Thyroid gland (tissue), 4 donors: Measurements from ENCODE around the gene TFPI. TPM values are rescaled to one million over a fixed set of nuclear protein-coding genes. Genes with fewer than 3 reads are reported as not detected.
"Not testable (repeated sequence)": the region's sequence is repeated elsewhere in the genome, so short reads cannot be mapped to it uniquely, and the experiment has no call there.

Experiments
- DNase-seq, 2 donors: peaks; one replicate each; pipeline ENCODE4 v3.0.0-alpha.2; 2019
- H3K27ac ChIP-seq, 3 donors: fragments of 200-600 bp; sonication (generic); 1 replicate in 2 of 3; 2 replicates in 1 of 3; pipeline ENCODE4 v1.5.1; 2016 to 2019; ENCODE audit warnings: mild to moderate bottlenecking in 1 of 3, moderate library complexity in 1 of 3
- H3K27me3 ChIP-seq: fragments of 200-600 bp; sonication (generic); one replicate; pipeline ENCODE4 v1.5.1; 2019
- H3K36me3 ChIP-seq, 2 donors: fragments of 200-600 bp; sonication (generic); one replicate each; pipeline ENCODE4 v1.5.1; 2016 to 2019
- H3K4me1 ChIP-seq, 2 donors: fragments of 200-600 bp; sonication (generic); one replicate each; pipeline ENCODE4 v1.5.1; 2017 to 2019
- H3K4me3 ChIP-seq, 3 donors: fragments of 200-600 bp; sonication (generic); replicated peaks in 1 of 3; 1 replicate in 2 of 3; 2 replicates in 1 of 3; pipeline ENCODE4 v1.5.1; 2016; ENCODE audit warnings: mild to moderate bottlenecking in 1 of 3
- H3K9me3 ChIP-seq: fragments of 200-600 bp; sonication (generic); one replicate; pipeline ENCODE4 v1.5.1; 2017
- CTCF ChIP-seq, 6 experiments: fragments of 200-600 bp in 3 of 6; fragments of 450-650 bp in 3 of 6; sonication (generic) in 3 of 6; IDR thresholded peaks; one replicate each; pipeline ENCODE4 v1.5.1; 2016 to 2019; ENCODE audit warnings: antibody characterized with exemption in 6 of 6, mild to moderate bottlenecking in 2 of 6, inconsistent platforms in 1 of 6, moderate library complexity in 1 of 6
- POLR2A ChIP-seq, 2 donors: fragments of 450-650 bp; IDR thresholded peaks; one replicate each; pipeline ENCODE4 v1.6.1; 2017; ENCODE audit warnings: antibody characterized with exemption in 2 of 2, mild to moderate bottlenecking in 2 of 2, moderate library complexity in 1 of 2
- WGBS, 2 donors: methylation state at CpG; one replicate each; pipeline ENCODE4 v1.1.5; 2017; 5-methylcytosine and 5-hydroxymethylcytosine counted together
- intact Hi-C: fragments of 100-400 bp; cut with DNase I; formaldehyde crosslinking; loops from one replicate; pipeline ENCODE4 v1.15.1; 2023
- total RNA-seq, 4 donors: library from RNA; depleted of rRNA; stranded (reverse); fragments of >200 nt; gene quantifications; one replicate each; pipeline ENCODE4 v1.2.3, GENCODE V29; 2016

Gene TFPI
- total RNA-seq, 4 donors from 2014 or later, result 56.7 to 208 (median 144) TPM

DNA sequence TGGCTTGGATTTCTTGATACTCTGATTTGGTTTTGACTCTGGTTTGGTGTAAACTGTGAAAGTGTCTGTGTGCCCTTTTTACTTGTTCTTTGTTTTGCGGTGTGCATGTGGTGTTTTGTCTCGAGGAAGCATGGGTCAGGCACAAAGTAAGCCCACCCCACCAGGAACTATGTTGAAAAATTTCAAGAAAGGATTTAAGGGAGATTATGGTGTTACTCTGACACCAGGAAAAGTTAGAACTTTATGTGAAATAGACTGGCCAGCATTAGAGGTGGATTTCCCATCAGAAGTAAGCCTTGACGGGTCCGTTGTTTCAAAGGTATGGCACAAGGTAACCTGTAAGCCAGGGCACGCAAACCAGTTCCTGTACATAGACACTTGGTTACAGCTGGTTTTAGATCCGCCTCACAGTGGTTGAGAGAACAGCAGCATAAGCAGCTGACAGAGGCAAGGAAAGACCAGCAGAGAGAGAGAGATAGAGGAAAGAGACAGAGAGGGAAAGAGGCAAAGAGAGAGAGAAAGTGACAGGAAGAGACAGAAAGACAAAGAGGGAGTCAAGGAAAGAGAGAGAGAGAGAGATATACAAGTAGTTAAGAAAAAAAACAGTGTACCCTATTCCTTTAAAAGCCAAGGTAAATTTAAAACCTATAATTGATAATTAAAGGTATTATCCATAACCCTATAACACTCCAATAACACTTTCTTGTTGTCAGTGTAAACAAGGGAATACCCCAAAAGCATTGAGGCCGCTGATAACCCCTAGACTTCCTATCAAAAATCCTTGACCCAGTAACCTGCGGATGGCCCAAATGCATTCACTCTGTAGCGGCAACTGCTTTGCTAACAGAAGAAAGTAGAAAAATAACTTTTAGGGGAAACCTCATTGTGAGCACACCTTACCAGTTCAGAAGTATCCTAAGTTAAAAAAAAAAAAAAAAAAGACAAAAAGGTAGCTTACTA, 42.6 kb downstream of the TFPI start:
- WGBS, 2 donors, result 82 to 83% methylated on average over 9 of the region's 9 CpGs
- no peaks in the 10 kb centered on the region for H3K9me3 ChIP-seq
- H3K4me1 ChIP-seq, result no peaks in the 10 kb centered on the region
- no peak overlapping the region for H3K27ac ChIP-seq
- no peaks in the 10 kb centered on the region for H3K27me3 ChIP-seq
- H3K36me3 ChIP-seq, result no peaks in the 10 kb centered on the region
- intact Hi-C loops, result no loop called here
- H3K4me3 ChIP-seq, result no peak overlapping the region
- TF ChIP-seq POLR2A (IDR thresholded peaks at IDR 0.05), result no peak
- TF ChIP-seq CTCF (IDR thresholded peaks at IDR 0.05), result no peak
- DNase-seq, result no peak

DNA sequence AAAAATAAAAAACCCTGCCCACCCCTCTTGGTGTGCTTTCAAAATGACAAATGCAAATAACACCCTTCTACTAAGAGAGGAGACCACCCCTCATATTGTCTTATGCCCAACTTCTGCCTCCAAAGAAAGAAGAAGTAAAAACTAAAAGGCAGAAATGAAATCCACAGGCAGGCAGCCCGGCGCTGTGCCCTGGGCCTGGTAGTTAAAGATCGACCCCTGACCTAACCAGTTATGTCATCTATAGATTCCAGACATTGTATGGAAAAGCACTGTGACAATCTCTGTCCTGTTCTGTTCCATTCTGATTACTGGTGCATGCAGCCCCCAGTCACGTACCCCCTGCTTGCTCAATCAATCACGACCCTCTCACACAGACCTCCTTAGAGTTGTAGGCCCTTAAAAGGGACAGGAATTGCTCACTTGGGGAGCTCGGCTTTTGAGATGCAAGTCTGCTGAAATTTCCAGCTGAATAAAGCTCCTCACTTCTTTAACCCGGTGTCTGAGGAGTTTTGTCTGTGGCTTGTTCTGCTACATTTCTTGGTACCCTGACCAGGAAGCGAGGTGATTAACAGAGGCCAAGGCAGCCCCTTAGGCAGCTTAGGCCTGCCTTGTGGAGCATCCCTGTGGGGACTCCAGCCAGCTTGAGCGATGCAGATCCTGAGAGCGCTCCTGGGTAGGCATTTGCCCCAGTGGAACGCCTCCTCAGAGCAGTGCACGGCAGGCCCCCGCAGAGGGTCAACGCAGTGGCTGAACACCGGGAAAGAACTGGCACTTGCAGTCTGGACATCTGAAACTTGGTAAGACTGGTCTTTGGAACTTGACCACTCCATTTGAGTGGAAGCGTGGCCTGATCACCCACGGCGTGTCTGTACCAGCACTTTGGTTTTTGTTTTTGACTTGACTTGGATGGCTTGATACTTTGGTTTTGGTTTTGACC, 43.5 kb downstream of the TFPI start:
- intact Hi-C loops, DNase-seq, H3K4me1 ChIP-seq, H3K27ac ChIP-seq, H3K36me3 ChIP-seq, H3K4me3 ChIP-seq, H3K27me3 ChIP-seq, H3K9me3 ChIP-seq: not testable (repeated sequence)
- WGBS, 2 donors, result 77 to 81% methylated on average over 14 to 18 of the region's 18 CpGs

DNA sequence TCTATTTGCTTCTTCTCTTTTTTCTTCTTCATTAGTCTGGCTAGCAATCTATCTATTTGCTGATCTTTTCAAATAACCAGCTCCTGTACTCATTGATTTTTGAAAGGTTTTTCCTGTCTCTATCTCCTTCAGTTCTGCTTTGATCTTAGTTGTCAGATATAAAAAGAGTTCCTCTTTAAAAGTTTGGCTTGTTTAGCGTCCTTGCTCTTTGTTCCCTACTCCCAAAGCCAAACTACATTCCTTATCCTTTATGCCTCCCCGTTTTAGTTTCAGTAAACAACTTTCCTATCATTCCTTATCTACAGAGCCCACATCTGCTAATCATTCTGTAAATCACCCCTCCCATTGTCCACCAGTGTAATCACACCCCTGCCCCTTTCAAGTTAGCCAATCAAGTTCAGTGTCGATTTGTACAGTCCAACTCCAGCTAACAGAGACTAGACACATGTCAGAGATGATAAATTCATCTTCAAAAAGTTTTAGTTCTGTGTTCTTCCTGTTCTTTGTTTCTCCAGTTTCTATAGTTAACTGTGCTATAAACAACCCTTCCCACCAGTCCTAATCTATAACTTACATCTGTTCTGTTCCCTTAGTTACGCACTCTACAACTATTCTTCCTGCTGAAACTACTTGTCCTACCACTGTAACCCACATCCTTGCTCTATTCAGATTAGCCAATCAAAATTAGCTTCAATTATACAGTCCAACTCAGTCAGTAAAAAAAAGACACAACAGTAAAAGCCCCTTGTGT, 44.4 kb downstream of the TFPI start:
- Histone ChIP-seq H3K4me3 (no peak overlapping the region), H3K27ac (no peak overlapping the region), H3K4me1 (no peaks in the 10 kb centered on the region), H3K9me3 (no peaks in the 10 kb centered on the region), H3K36me3 (no peaks in the 10 kb centered on the region), H3K27me3 (no peaks in the 10 kb centered on the region)
- intact Hi-C loops, result loop anchor here (10.0 kb wide), 1 partner anchor 65 kb away; no protein-coding TSS in a partner anchor
- TF ChIP-seq CTCF (IDR thresholded peaks at IDR 0.05), result no peak
- no peak for TF ChIP-seq POLR2A (IDR thresholded peaks at IDR 0.05)
- DNase-seq, result no peak
- WGBS, 2 donors, result 44 to 58% methylated on average over 4 of the region's 4 CpGs

GRCh38 chr2:187506416-187506815, 47.8 kb downstream of the TFPI start:
- DNase-seq, result no peak
- TF ChIP-seq CTCF (IDR thresholded peaks at IDR 0.05) (no peak), POLR2A (IDR thresholded peaks at IDR 0.05) (no peak)
- Histone ChIP-seq H3K4me3 (no peak overlapping the region), H3K27me3 (no peaks in the 10 kb centered on the region), H3K27ac (no peak overlapping the region), H3K9me3 (no peaks in the 10 kb centered on the region), H3K4me1 (no peaks in the 10 kb centered on the region), H3K36me3 (no peaks in the 10 kb centered on the region)
- 89 to 91% methylated on average over 3 of the region's 3 CpGs for WGBS, 2 donors
- intact Hi-C loops, result loop anchor here (10.0 kb wide), 1 partner anchor 68 kb away; no protein-coding TSS in a partner anchor
